NCI-H1105 (cell line): ENCODE measurements around the gene INTS1.

Source experiments
- DNase-seq: peaks from one replicate; lab custom pipeline; 2025; lab: John Stamatoyannopoulos, UW

The INTS1 gene

GRCh38 chr7:1460821-1461645 lies 43.2 kb downstream of the INTS1 start:
- DNase-seq, result no peak

- DNase-seq, result no peak
Observed at GRCh38 chr7:1459920-1460820, 44.0 kb downstream of the INTS1 start.

- peak; percentile 99 for DNase-seq
Observed at GRCh38 chr7:1459512-1459892, 44.7 kb downstream of the INTS1 start.

- DNase-seq, result peak; percentile 42
Observed at GRCh38 chr7:1458683-1459511, 45.3 kb downstream of the INTS1 start, which contains the start of gene MICALL2. Gene MICALL2, minus strand, starts transcription at chr7:1459470. Its CDS starts 144 bp downstream, at chr7:1459326.

- no peak for DNase-seq
Observed at GRCh38 chr7:1457949-1458682, 46.1 kb downstream of the INTS1 start.

- no peak for DNase-seq
Observed at GRCh38 chr7:1457059-1457948, 46.9 kb downstream of the INTS1 start.

GRCh38 chr7:1455955-1456354 lies 48.2 kb downstream of the INTS1 start:
- DNase-seq, result no peak

- no peak for DNase-seq
Observed at GRCh38 chr7:1455241-1455939, 48.8 kb downstream of the INTS1 start.

- no peak for DNase-seq
Observed at GRCh38 chr7:1454542-1454941, 49.6 kb downstream of the INTS1 start.

GRCh38 chr7:1452205-1452604 lies 52.0 kb downstream of the INTS1 start:
- no peak for DNase-seq

- DNase-seq, result no peak
Observed at GRCh38 chr7:1450987-1451386, 53.2 kb downstream of the INTS1 start.

GRCh38 chr7:1450431-1450830 lies 53.8 kb downstream of the INTS1 start:
- no peak for DNase-seq

- DNase-seq, result no peak
Observed at GRCh38 chr7:1449951-1450350, 54.2 kb downstream of the INTS1 start.

GRCh38 chr7:1449501-1449900 lies 54.7 kb downstream of the INTS1 start:
- no peak for DNase-seq

- DNase-seq, result no peak
Observed at GRCh38 chr7:1448958-1449357, 55.2 kb downstream of the INTS1 start.

- DNase-seq, result no peak
Observed at GRCh38 chr7:1447551-1448244, 56.5 kb downstream of the INTS1 start.

- DNase-seq, result no peak
Observed at GRCh38 chr7:1447112-1447511, 57.1 kb downstream of the INTS1 start.

GRCh38 chr7:1446620-1447032 lies 57.6 kb downstream of the INTS1 start:
- peak; percentile 88 for DNase-seq

GRCh38 chr7:1446026-1446425 lies 58.2 kb downstream of the INTS1 start:
- DNase-seq, result peak; percentile 65
